Heart right ventricle (tissue), 16 donors: ENCODE data around the gene RPS15. TPM values are rescaled to one million over a fixed set of nuclear protein-coding genes. Genes with fewer than 3 reads are reported as not detected.

Experiments used
- ATAC-seq, 8 donors: fragments of 200-7000 bp; cut with Tn5 transposase; one replicate each; pipeline ENCODE4 v1.9.1; 2020; ENCODE audit warnings: mild to moderate bottlenecking in 8 of 8, moderate library complexity in 8 of 8, moderate number of reproducible peaks in 1 of 8
- DNase-seq, 2 donors: peaks; one replicate each; pipeline ENCODE4 v3.0.0-alpha.2; 2020
- H3K27ac ChIP-seq, 10 donors: fragments of 200-600 bp; sonication (generic) in 2 of 10; one replicate each; pipeline versions ENCODE4 v1.5.0 to v1.8.0; 2020 to 2022; ENCODE audit warnings: mild to moderate bottlenecking in 3 of 10
- H3K27me3 ChIP-seq, 7 donors: fragments of 200-600 bp; one replicate each; pipeline ENCODE4 v1.8.0; 2021 to 2022; ENCODE audit warnings: mild to moderate bottlenecking in 2 of 7
- H3K36me3 ChIP-seq, 9 donors: fragments of 200-600 bp; sonication (generic) in 1 of 9; one replicate each; pipeline versions ENCODE4 v1.5.0 to v1.8.0; 2020 to 2022; ENCODE audit warnings: mild to moderate bottlenecking in 2 of 9
- H3K4me1 ChIP-seq, 9 donors: fragments of 200-600 bp; sonication (generic) in 1 of 9; one replicate each; pipeline versions ENCODE4 v1.5.0 to v1.8.0; 2020 to 2022; ENCODE audit warnings: mild to moderate bottlenecking in 4 of 9
- H3K4me3 ChIP-seq, 10 donors: fragments of 200-600 bp; sonication (generic) in 2 of 10; one replicate each; pipeline versions ENCODE4 v1.5.0 to v1.8.0; 2020 to 2022; ENCODE audit warnings: mild to moderate bottlenecking in 7 of 10, moderate library complexity in 2 of 10
- H3K9me3 ChIP-seq, 11 donors: fragments of 200-600 bp in 10 of 11; sonication (generic) in 2 of 11; one replicate each; pipeline versions ENCODE4 v1.5.0 to v1.8.0; 2013 to 2022; ENCODE audit warnings: mild to moderate bottlenecking in 2 of 11, control low read depth in 1 of 11, moderate library complexity in 1 of 11
- WGBS, 2 donors: extraction: QIAGEN DNeasy Blood & Tissue Kit; methylation state at CpG; one replicate each; pipeline ENCODE4 v1.1.7; 2013; ENCODE audit warnings: inconsistent platforms in 1 of 2; 5-methylcytosine and 5-hydroxymethylcytosine counted together
- intact Hi-C, 10 donors: fragments of 100-400 bp; cut with DNase I; formaldehyde crosslinking; loops; one replicate each; pipeline versions ENCODE4 v1.11.1 to v1.14.2; 2022
- polyA plus RNA-seq, 2 donors: library from polyadenylated mRNA; stranded (reverse); fragments of 200-250 nt; gene quantifications; one replicate each; pipeline ENCODE4 v1.2.3, GENCODE V29; 2013
- total RNA-seq, 10 donors: library from RNA; stranded (reverse); fragmentation: NEBNext Ultra II Directional in 3 of 10; extraction: Animal tissue kit (Norgen Biotek cat#: 25700) in 3 of 10; gene quantifications; one replicate each; pipeline versions ENCODE4 v1.2.1 to v1.2.4, GENCODE V29; 2021 to 2023
- TF ChIP-seq, protein P1 (sequence below), 9 donors: fragments of 200-600 bp; sonication (generic) in 2 of 9; IDR thresholded peaks; one replicate each; pipeline versions ENCODE4 v1.5.0 to v1.8.0; 2021 to 2022; ENCODE audit warnings: antibody characterized with exemption in 9 of 9, mild to moderate bottlenecking in 5 of 9, moderate library complexity in 1 of 9
- donor health status: Arrhythmogenic right ventricular cardiomyopathy.
- donor health status: ischemic (EF 13 %, LVEDD 7.1; RV severe dilation, severe dysfunction).
- donor health status: healthy with polysubstance abuse.
- donor health status: DM: no; HTN: yes; CAD: no.
- donor health status: DM: no; HTN: no; CAD: no.
- donor health status: ischemic (EF 25% LVEDD 6.9; RV normal size, moderate dysfunction).
- donor health status: ischemic (EF 25% LVEDD 5.7; RV mildly dilated, moderate dysfunction).
- donor health status: healthy.
- donor health status: DM: yes; HTN: yes; CAD: no.
- donor health status: Ischemic cardiomyopathy.
- donor health status: ischemic (EF 35%, LVEDD 5.7; RV mildly dilated, moderate dysfunction).
- donor health status: nonischemic (EF 11% LVEDD 7.7; RV severe dilation, severe dysfunction).
- donor health status: DM: yes; HTN: yes; CAD: no.
- donor health status: PGD.
- donor health status: ischemic (EF 29% LVEDD 5.4; RV normal size, mild dysfunction).
- donor health status: nonischemic (EF 23%, LVEDD 6.1; RV moderate dilation, normal function).

The RPS15 gene
- total and polyA plus RNA-seq, 12 donors = 480 to 3,724 (median 607) TPM

- no peak for DNase-seq
These were observed 4.8 kb upstream of the RPS15 start for GRCh38 chr19:1433119-1434039.

DNA sequence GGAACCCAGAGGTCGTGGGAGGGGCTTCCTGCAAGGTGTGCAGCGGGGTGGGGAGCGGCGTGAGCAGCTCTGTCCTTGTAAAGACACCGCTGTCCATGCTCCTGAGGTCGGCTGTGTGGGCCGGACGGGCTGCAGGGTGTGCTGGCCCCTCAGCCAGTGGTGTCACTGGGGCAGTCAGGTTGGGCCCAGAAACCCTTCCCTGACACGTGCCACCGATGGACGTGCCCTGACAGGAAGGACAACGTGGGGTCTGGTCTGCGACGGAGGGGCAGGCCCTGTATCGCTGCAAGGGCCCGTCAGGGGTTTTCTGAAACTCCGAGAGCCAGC is 4.2 kb upstream of the RPS15 start:
- H3K27me3 ChIP-seq = no peaks in the 10 kb centered on the region
- H3K4me1 ChIP-seq = peaks cover 0 to 26% (median 19%) of the 10 kb centered on the region in 9 donors
- peaks cover 0 to 73% (median 48%) of the 10 kb centered on the region in 9 donors for H3K36me3 ChIP-seq
- no peak overlapping the region for H3K27ac ChIP-seq
- TF ChIP-seq, protein P1, sequence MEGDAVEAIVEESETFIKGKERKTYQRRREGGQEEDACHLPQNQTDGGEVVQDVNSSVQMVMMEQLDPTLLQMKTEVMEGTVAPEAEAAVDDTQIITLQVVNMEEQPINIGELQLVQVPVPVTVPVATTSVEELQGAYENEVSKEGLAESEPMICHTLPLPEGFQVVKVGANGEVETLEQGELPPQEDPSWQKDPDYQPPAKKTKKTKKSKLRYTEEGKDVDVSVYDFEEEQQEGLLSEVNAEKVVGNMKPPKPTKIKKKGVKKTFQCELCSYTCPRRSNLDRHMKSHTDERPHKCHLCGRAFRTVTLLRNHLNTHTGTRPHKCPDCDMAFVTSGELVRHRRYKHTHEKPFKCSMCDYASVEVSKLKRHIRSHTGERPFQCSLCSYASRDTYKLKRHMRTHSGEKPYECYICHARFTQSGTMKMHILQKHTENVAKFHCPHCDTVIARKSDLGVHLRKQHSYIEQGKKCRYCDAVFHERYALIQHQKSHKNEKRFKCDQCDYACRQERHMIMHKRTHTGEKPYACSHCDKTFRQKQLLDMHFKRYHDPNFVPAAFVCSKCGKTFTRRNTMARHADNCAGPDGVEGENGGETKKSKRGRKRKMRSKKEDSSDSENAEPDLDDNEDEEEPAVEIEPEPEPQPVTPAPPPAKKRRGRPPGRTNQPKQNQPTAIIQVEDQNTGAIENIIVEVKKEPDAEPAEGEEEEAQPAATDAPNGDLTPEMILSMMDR (IDR thresholded peaks at IDR 0.05) = no peak
- DNase-seq = no peak
- intact Hi-C loops = no loop called here
- no peak overlapping the region for H3K4me3 ChIP-seq
- 91 to 92% methylated on average over 17 of the region's 17 CpGs for WGBS, 2 donors
- no peaks in the 10 kb centered on the region for H3K9me3 ChIP-seq
- no peak for ATAC-seq

More at GRCh38 chr19:1433119-1434039, 4.8 kb upstream of the RPS15 start:
- Histone ChIP-seq H3K27ac (no peak overlapping the region), H3K36me3 (peaks cover 0 to 79% (median 48%) of the 10 kb centered on the region in 9 donors), H3K27me3 (no peaks in the 10 kb centered on the region), H3K4me1 (peaks cover 4 to 29% (median 16%) of the 10 kb centered on the region in 9 donors), H3K4me3 (no peak overlapping the region), H3K9me3 (no peaks in the 10 kb centered on the region)
- WGBS, 2 donors = 89% methylated on average over 42 to 47 of the region's 47 CpGs
- intact Hi-C loops = no loop called here
- no peak for ATAC-seq
- TF ChIP-seq, protein P1 (IDR thresholded peaks at IDR 0.05) = no peak

- ATAC-seq (no peak), DNase-seq (no peak)
- H3K4me3 ChIP-seq = no peak overlapping the region
- peaks cover 4 to 26% (median 20%) of the 10 kb centered on the region in 9 donors for H3K4me1 ChIP-seq
- peaks cover 0 to 71% (median 48%) of the 10 kb centered on the region in 9 donors for H3K36me3 ChIP-seq
- no peaks in the 10 kb centered on the region for H3K27me3 ChIP-seq
- no peak overlapping the region for H3K27ac ChIP-seq
- TF ChIP-seq, protein P1 (IDR thresholded peaks at IDR 0.05) = no peak
- H3K9me3 ChIP-seq = no peaks in the 10 kb centered on the region
- 86 to 89% methylated on average over 39 of the region's 39 CpGs for WGBS, 2 donors
- intact Hi-C loops = loop anchor here in 1 of 10 donors (5.0 kb wide), 1 partner anchor 157 kb away; the partner anchor contains the start of gene FAM174C
These were observed 3.6 kb upstream of the RPS15 start for GRCh38 chr19:1434577-1435060.

DNA sequence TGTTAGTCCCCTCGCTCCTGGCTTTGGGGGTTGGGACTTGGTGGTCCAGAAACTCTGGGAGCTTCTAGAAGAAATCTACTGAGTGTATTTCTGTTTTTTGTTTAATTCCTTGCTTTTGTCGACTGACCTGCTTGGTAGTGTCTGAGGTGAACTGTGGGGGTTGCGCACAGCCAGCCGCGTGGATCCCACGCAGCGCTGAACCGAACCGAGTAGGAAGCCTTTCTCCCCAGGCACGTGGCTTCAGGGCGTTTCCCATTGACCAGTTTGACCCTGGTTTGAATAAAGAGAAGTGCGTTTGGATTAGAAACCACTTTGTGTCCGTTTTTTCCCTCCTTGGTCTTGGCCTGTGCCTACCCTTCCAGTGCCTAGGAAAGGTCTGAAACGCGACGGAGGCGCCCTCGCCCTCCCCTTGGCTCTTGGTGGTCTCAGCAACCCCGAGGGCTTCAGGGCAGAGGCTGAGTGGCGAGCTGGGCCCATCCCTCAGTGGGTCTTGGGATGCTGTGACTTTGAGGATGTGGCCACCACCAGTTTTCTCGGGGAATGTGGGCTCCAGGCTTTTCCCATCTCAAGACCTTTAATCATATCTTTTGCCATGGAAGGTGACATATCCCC is 2.7 kb upstream of the RPS15 start:
- TF ChIP-seq, protein P1 (IDR thresholded peaks at IDR 0.05) = no peak
- ATAC-seq = no peak
- no peak for DNase-seq
- intact Hi-C loops = loop anchor here in 1 of 10 donors (5.0 kb wide), 1 partner anchor 158 kb away; the partner anchor contains the start of gene FAM174C
- no peak overlapping the region for H3K4me3 ChIP-seq
- 88% methylated on average over 21 of the region's 21 CpGs for WGBS, 2 donors
- no peak overlapping the region for H3K27ac ChIP-seq
- no peaks in the 10 kb centered on the region for H3K9me3 ChIP-seq
- peaks cover 0 to 71% (median 50%) of the 10 kb centered on the region in 9 donors for H3K36me3 ChIP-seq
- peaks cover 5 to 27% (median 22%) of the 10 kb centered on the region in 9 donors for H3K4me1 ChIP-seq
- no peaks in the 10 kb centered on the region for H3K27me3 ChIP-seq
